Measurements from ENCODE around the gene METTL5.
"Not testable (repeated sequence)": the region's sequence is repeated elsewhere in the genome, so short reads cannot be mapped to it uniquely, and the experiment has no call there.

METTL5 gene

DNA sequence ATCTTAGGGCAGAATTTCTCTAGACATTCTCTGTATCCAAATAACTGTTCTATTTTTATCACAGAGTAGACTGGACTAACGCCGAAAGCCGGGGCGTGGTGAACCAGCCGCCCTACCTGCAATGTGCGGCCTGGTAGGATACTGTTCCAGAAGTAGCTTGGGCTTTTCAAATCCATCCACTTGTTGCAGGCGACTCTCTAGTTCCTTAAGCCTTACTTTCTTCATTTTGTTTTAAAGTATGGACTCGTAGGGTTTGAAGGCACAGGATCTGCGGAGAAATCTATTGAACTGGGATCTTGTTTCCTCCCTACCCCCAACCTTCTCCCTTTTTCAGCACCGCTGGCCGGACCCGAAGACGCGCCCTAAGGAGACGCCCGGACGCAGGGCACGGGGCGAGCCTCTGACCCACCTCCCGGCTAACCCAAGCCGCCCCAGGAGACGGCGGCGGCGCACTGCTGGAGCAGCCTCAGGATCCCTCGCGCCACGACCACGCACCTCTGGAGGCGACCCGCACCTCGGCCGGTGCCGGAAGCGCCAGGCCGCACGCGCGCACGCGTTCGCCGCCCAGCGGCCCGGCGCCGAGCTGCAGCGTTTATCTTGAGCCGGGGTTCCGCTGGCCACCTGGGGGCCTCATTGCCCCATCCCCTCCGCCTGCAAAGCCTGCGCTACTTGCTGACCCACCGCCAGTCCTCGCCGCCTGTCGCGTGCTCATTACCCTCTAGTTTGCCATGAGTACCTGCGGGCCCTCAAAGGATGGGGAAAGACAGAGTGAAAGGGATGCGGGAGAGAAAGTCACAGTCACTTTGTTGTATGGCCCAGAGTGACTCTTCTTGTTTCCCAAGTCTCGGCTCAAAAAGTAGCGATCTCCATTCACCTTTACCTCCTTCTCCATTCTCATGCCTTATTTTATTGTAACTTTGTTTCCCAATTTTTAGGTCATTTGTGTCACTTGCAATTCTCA, at the start of gene METTL5:
Gene METTL5 (minus strand): TSS at position 533 of the 961 bp plus-strand sequence. CDS start 308 bp downstream, at position 225.
- Histone ChIP-seq H3K9me2 (replicated peaks; ENCODE audit: insufficient read depth, low read length) (no peaks in the 10 kb centered on the region), H2AFZ (ENCODE audit: low read length) (peak within 1 kb of the TSS; percentile 92), H3K36me3 (replicated peaks; ENCODE audit: insufficient read depth, low read length) (no peaks in the 10 kb centered on the region), H3K4me2 (ENCODE audit: low read depth, low read length) (peak within 1 kb of the TSS; percentile 81), H3K79me2 (ENCODE audit: low read length) (peaks cover 54% of the 10 kb centered on the region), H3K4me3 (ENCODE audit: low read length) (peak within 1 kb of the TSS; percentile 91), H3K9me3 (replicated peaks; ENCODE audit: insufficient read depth, low read length) (no peaks in the 10 kb centered on the region), H4K20me1 (ENCODE audit: insufficient read depth, low read length) (peaks cover 7% of the 10 kb centered on the region), H3K4me1 (ENCODE audit: low read length) (peaks cover 16% of the 10 kb centered on the region), H3K27me3 (replicated peaks; ENCODE audit: insufficient read depth, low read length) (no peaks in the 10 kb centered on the region), H3K27ac (ENCODE audit: low read length) (peak within 1 kb of the TSS; percentile 35; the same call in 1 of the 2 replicates), H3F3A (ENCODE audit: insufficient read depth, low read length) (0 out of 2 replicates have a peak, but pooled peaks cover 5% of the 10 kb centered on the region), H3K9ac (ENCODE audit: low read length) (peak within 1 kb of the TSS; percentile 79)
- DNase-seq, result peak; percentile 83
- TF ChIP-seq EZH2 (optimal IDR thresholded peaks at IDR 0.05; ENCODE audit: low read depth, low read length), result no peak
- TF ChIP-seq, protein P1, sequence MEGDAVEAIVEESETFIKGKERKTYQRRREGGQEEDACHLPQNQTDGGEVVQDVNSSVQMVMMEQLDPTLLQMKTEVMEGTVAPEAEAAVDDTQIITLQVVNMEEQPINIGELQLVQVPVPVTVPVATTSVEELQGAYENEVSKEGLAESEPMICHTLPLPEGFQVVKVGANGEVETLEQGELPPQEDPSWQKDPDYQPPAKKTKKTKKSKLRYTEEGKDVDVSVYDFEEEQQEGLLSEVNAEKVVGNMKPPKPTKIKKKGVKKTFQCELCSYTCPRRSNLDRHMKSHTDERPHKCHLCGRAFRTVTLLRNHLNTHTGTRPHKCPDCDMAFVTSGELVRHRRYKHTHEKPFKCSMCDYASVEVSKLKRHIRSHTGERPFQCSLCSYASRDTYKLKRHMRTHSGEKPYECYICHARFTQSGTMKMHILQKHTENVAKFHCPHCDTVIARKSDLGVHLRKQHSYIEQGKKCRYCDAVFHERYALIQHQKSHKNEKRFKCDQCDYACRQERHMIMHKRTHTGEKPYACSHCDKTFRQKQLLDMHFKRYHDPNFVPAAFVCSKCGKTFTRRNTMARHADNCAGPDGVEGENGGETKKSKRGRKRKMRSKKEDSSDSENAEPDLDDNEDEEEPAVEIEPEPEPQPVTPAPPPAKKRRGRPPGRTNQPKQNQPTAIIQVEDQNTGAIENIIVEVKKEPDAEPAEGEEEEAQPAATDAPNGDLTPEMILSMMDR (IDR thresholded peaks at IDR 0.05; ENCODE audit: low read length), result peak; percentile 98

DNA sequence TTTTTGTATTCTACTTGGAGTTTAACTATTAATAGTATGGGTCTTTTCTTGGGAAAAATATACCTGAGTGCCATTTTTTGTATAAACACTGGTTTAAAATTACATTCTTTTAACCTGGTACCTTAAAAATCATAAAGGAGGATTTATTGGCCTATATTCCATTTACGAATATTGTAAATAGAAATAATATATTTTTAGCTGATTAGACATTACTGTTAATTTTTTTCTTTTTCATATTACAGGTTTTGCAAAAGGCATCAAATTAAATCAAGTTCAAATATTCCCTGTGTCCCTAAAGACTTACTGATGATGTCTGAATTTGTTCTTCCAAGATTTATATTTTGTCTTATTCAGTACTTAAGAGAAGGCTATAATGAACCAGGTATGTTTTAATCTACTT, 47.3 kb upstream of the METTL5 start:
- TF ChIP-seq EZH2 (optimal IDR thresholded peaks at IDR 0.05; ENCODE audit: low read depth, low read length), result no peak
- TF ChIP-seq EZH2phosphoT487 (IDR thresholded peaks at IDR 0.05; ENCODE audit: low read length), result no peak
- TF ChIP-seq, protein P1 (IDR thresholded peaks at IDR 0.05; ENCODE audit: low read length), result no peak
- no peak overlapping the region for H3K4me3 ChIP-seq (ENCODE audit: low read length)
- H3K9me3 ChIP-seq (replicated peaks; ENCODE audit: insufficient read depth, low read length), result no peaks in the 10 kb centered on the region
- H4K20me1 ChIP-seq (ENCODE audit: insufficient read depth, low read length), result peaks cover 4% of the 10 kb centered on the region; the same call in 1 of the 2 replicates
- no peaks in the 10 kb centered on the region for H3K9me2 ChIP-seq (replicated peaks; ENCODE audit: insufficient read depth, low read length)
- no peak overlapping the region for H3K27ac ChIP-seq (ENCODE audit: low read length)
- no peaks in the 10 kb centered on the region for H3K27me3 ChIP-seq (replicated peaks; ENCODE audit: insufficient read depth, low read length)
- no peaks in the 10 kb centered on the region for H3F3A ChIP-seq (ENCODE audit: insufficient read depth, low read length)
- no peak for DNase-seq
- no peak overlapping the region for H3K9ac ChIP-seq (ENCODE audit: low read length)
- H3K4me1 ChIP-seq (ENCODE audit: low read length), result no peaks in the 10 kb centered on the region
- no peak overlapping the region for H2AFZ ChIP-seq (ENCODE audit: low read length)
- peaks cover 31% of the 10 kb centered on the region for H3K79me2 ChIP-seq (ENCODE audit: low read length)
- H3K4me2 ChIP-seq (ENCODE audit: low read depth, low read length), result no peak overlapping the region
- no peaks in the 10 kb centered on the region for H3K36me3 ChIP-seq (replicated peaks; ENCODE audit: insufficient read depth, low read length)

DNA sequence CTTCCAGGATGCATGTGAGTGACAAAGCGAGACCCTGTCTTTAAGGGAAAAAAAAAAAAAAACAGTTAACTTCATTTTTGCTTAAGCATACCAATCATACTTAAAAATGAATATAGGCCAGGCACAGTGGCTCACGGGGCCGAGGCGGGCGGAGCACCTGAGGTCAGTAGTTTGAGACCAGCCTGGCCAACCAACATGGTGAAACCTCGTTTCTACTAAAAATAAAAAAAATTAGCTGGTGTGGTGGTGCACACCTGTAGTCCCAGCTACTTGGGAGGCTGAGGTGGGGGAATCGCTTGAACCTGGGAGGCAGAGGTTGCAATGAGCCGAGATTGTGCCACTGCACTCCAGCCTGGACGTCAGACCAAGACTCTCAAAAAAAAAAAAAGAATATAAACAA, 46.7 kb upstream of the METTL5 start:
- not testable (repeated sequence) for H3K9me2 ChIP-seq (replicated peaks; ENCODE audit: insufficient read depth, low read length); H2AFZ ChIP-seq (ENCODE audit: low read length); H4K20me1 ChIP-seq (ENCODE audit: insufficient read depth, low read length); DNase-seq; H3K4me3 ChIP-seq (ENCODE audit: low read length); H3K27ac ChIP-seq (ENCODE audit: low read length); H3K9ac ChIP-seq (ENCODE audit: low read length); H3K9me3 ChIP-seq (replicated peaks; ENCODE audit: insufficient read depth, low read length); H3K4me2 ChIP-seq (ENCODE audit: low read depth, low read length); H3K27me3 ChIP-seq (replicated peaks; ENCODE audit: insufficient read depth, low read length); H3F3A ChIP-seq (ENCODE audit: insufficient read depth, low read length); H3K4me1 ChIP-seq (ENCODE audit: low read length); H3K36me3 ChIP-seq (replicated peaks; ENCODE audit: insufficient read depth, low read length)
- peaks cover 37% of the 10 kb centered on the region for H3K79me2 ChIP-seq (ENCODE audit: low read length)

DNA sequence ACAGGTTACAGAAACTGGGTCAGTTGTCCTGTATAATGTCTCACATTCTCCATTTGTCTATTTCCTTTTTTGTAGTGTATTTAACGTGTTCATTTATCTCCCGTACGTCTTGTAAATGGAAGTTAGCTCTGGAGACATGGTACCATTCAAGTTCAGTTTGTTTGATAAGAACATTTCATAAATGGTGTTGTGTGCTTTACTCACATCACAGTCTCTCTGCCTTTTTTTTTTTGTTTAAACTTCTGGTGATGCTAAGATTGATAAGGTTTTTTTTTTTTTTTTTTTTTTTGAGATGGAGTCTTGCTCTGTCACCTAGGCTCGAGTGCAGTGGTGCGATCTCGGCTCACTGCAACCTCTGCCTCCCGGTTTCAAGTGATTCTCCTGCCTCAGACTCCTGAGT, 44.2 kb upstream of the METTL5 start:
- H3K79me2 ChIP-seq (ENCODE audit: low read length), result peaks cover 51% of the 10 kb centered on the region
- TF ChIP-seq, protein P1 (IDR thresholded peaks at IDR 0.05; ENCODE audit: low read length), result no peak
- TF ChIP-seq EZH2 (optimal IDR thresholded peaks at IDR 0.05; ENCODE audit: low read depth, low read length), result no peak
- TF ChIP-seq EZH2phosphoT487 (IDR thresholded peaks at IDR 0.05; ENCODE audit: low read length), result no peak

More for the DNA sequence above, 44.2 kb upstream of the METTL5 start:
- H2AFZ ChIP-seq (ENCODE audit: low read length), result no peak overlapping the region
- H3K36me3 ChIP-seq (replicated peaks; ENCODE audit: insufficient read depth, low read length), result no peaks in the 10 kb centered on the region
- H4K20me1 ChIP-seq (ENCODE audit: insufficient read depth, low read length), result peaks cover 4% of the 10 kb centered on the region; the same call in 1 of the 2 replicates
- H3K9me2 ChIP-seq (replicated peaks; ENCODE audit: insufficient read depth, low read length), result no peaks in the 10 kb centered on the region
- no peaks in the 10 kb centered on the region for H3K4me1 ChIP-seq (ENCODE audit: low read length)
- H3F3A ChIP-seq (ENCODE audit: insufficient read depth, low read length), result no peaks in the 10 kb centered on the region
- no peaks in the 10 kb centered on the region for H3K27me3 ChIP-seq (replicated peaks; ENCODE audit: insufficient read depth, low read length)
- H3K9me3 ChIP-seq (replicated peaks; ENCODE audit: insufficient read depth, low read length), result no peaks in the 10 kb centered on the region
- no peak overlapping the region for H3K9ac ChIP-seq (ENCODE audit: low read length)
- no peak overlapping the region for H3K4me2 ChIP-seq (ENCODE audit: low read depth, low read length)
- no peak for DNase-seq
- no peak overlapping the region for H3K27ac ChIP-seq (ENCODE audit: low read length)
- H3K4me3 ChIP-seq (ENCODE audit: low read length), result no peak overlapping the region
